Measurements from ENCODE around the gene DEPDC1B.
"Not testable (repeated sequence)": the region's sequence is repeated elsewhere in the genome, so short reads cannot be mapped to it uniquely, and the experiment has no call there.

Gene DEPDC1B

GRCh38 chr5:60576425-60576824 is 123.5 kb downstream of the DEPDC1B start (continued):
- TF ChIP-seq POU6F1 (CRISPR knock-in tag; IDR thresholded peaks at IDR 0.05; ENCODE audit: borderline replicate concordance, low read depth) (no peak), RARB (CRISPR knock-in tag; IDR thresholded peaks at IDR 0.05) (no peak), ESRRG (CRISPR knock-in tag; IDR thresholded peaks at IDR 0.05) (no peak)

GRCh38 chr5:60568646-60569045 is 131.3 kb downstream of the DEPDC1B start:
- no peak for ATAC-seq

GRCh38 chr5:60563696-60564324 is 136.2 kb downstream of the DEPDC1B start:
- ATAC-seq, result no peak
- no peak for TF ChIP-seq RARB (CRISPR knock-in tag; IDR thresholded peaks at IDR 0.05)
- no peak for TF ChIP-seq BACH2 (CRISPR knock-in tag; IDR thresholded peaks at IDR 0.05; ENCODE audit: borderline replicate concordance)
- no peak for TF ChIP-seq ZFP30 (CRISPR knock-in tag; IDR thresholded peaks at IDR 0.05)
- TF ChIP-seq PPARA (CRISPR knock-in tag; IDR thresholded peaks at IDR 0.05; ENCODE audit: borderline replicate concordance), result no peak
- TF ChIP-seq ZNF8 (CRISPR knock-in tag; IDR thresholded peaks at IDR 0.05), result no peak
- no peak for TF ChIP-seq POU6F1 (CRISPR knock-in tag; IDR thresholded peaks at IDR 0.05; ENCODE audit: borderline replicate concordance, low read depth)
- TF ChIP-seq ZNF70 (CRISPR knock-in tag; IDR thresholded peaks at IDR 0.05), result no peak
- TF ChIP-seq OSR1 (CRISPR knock-in tag; IDR thresholded peaks at IDR 0.05), result no peak
- no peak for TF ChIP-seq PATZ1 (CRISPR knock-in tag; IDR thresholded peaks at IDR 0.05; ENCODE audit: borderline replicate concordance)
- TF ChIP-seq TSHZ2 (CRISPR knock-in tag; IDR thresholded peaks at IDR 0.05), result no peak
- TF ChIP-seq CSDC2 (CRISPR knock-in tag; IDR thresholded peaks at IDR 0.05), result no peak
- TF ChIP-seq ZC3H10 (CRISPR knock-in tag; IDR thresholded peaks at IDR 0.05), result no peak

More at GRCh38 chr5:60568646-60569045, 131.3 kb downstream of the DEPDC1B start:
- no peak for TF ChIP-seq CSRNP3 (CRISPR knock-in tag; IDR thresholded peaks at IDR 0.05)
- TF ChIP-seq TSHZ2 (CRISPR knock-in tag; IDR thresholded peaks at IDR 0.05), result no peak
- no peak for TF ChIP-seq ISL1 (CRISPR knock-in tag; IDR thresholded peaks at IDR 0.05)
- TF ChIP-seq TOX (CRISPR knock-in tag; IDR thresholded peaks at IDR 0.05; ENCODE audit: borderline replicate concordance), result no peak

GRCh38 chr5:60553291-60553690 is 146.7 kb downstream of the DEPDC1B start:
- ATAC-seq, result not testable (repeated sequence)

Data from SK-N-SH treated with all-trans-retinoic acid at 6 μM for 48 hours (cell line).